GM19324 (cell line): ENCODE data around the gene ALK.
"Not testable (repeated sequence)": the region's sequence is repeated elsewhere in the genome, so short reads cannot be mapped to it uniquely, and the experiment has no call there.

Experiments
- ATAC-seq: cut with Tn5 transposase; IDR thresholded peaks from one replicate; pipeline ENCODE4 v1.9.1; 2021; ENCODE audit warnings: mild to moderate bottlenecking, moderate library complexity; ENCODE audit not compliant: unreplicated experiment, low FRiP score

Gene ALK

GRCh38 chr2:29273685-29274611 is 647.4 kb downstream of the ALK start:
- no peak for ATAC-seq

GRCh38 chr2:29273004-29273684 is 648.2 kb downstream of the ALK start:
- ATAC-seq, result no peak

GRCh38 chr2:29272311-29272710 is 649.1 kb downstream of the ALK start:
- no peak for ATAC-seq

GRCh38 chr2:29270701-29271121 is 650.7 kb downstream of the ALK start:
- ATAC-seq, result no peak

- ATAC-seq, result no peak
Measured at GRCh38 chr2:29269765-29270109, 651.6 kb downstream of the ALK start.

- ATAC-seq, result no peak
Measured at GRCh38 chr2:29269095-29269764, 652.2 kb downstream of the ALK start.

- no peak for ATAC-seq
Measured at GRCh38 chr2:29267720-29268119, 653.7 kb downstream of the ALK start.

GRCh38 chr2:29263886-29264285 is 657.5 kb downstream of the ALK start:
- ATAC-seq, result no peak

- no peak for ATAC-seq
Measured at GRCh38 chr2:29262681-29263260, 658.6 kb downstream of the ALK start.

GRCh38 chr2:29261003-29261402 is 660.4 kb downstream of the ALK start:
- no peak for ATAC-seq

GRCh38 chr2:29260142-29260772 is 661.1 kb downstream of the ALK start:
- no peak for ATAC-seq

- no peak for ATAC-seq
Measured at GRCh38 chr2:29259221-29259620, 662.2 kb downstream of the ALK start.

GRCh38 chr2:29255004-29255403 is 666.4 kb downstream of the ALK start:
- ATAC-seq, result no peak

- not testable (repeated sequence) for ATAC-seq
Measured at GRCh38 chr2:29253495-29254275, 667.7 kb downstream of the ALK start.

GRCh38 chr2:29253026-29253425 is 668.4 kb downstream of the ALK start:
- ATAC-seq, result no peak

GRCh38 chr2:29251406-29251805 is 670.0 kb downstream of the ALK start:
- ATAC-seq, result no peak

GRCh38 chr2:29250977-29251376 is 670.4 kb downstream of the ALK start:
- ATAC-seq, result no peak

- no peak for ATAC-seq
Measured at GRCh38 chr2:29249666-29250253, 671.6 kb downstream of the ALK start.

- no peak for ATAC-seq
Measured at GRCh38 chr2:29247336-29247914, 674.0 kb downstream of the ALK start.
